HG03097 (cell line): ENCODE measurements around the gene CCDC47.

ENCODE experiments used
- ATAC-seq: cut with Tn5 transposase; IDR thresholded peaks from one replicate; pipeline ENCODE4 v1.9.1; 2021; ENCODE audit not compliant: unreplicated experiment, low FRiP score

CCDC47 gene

DNA sequence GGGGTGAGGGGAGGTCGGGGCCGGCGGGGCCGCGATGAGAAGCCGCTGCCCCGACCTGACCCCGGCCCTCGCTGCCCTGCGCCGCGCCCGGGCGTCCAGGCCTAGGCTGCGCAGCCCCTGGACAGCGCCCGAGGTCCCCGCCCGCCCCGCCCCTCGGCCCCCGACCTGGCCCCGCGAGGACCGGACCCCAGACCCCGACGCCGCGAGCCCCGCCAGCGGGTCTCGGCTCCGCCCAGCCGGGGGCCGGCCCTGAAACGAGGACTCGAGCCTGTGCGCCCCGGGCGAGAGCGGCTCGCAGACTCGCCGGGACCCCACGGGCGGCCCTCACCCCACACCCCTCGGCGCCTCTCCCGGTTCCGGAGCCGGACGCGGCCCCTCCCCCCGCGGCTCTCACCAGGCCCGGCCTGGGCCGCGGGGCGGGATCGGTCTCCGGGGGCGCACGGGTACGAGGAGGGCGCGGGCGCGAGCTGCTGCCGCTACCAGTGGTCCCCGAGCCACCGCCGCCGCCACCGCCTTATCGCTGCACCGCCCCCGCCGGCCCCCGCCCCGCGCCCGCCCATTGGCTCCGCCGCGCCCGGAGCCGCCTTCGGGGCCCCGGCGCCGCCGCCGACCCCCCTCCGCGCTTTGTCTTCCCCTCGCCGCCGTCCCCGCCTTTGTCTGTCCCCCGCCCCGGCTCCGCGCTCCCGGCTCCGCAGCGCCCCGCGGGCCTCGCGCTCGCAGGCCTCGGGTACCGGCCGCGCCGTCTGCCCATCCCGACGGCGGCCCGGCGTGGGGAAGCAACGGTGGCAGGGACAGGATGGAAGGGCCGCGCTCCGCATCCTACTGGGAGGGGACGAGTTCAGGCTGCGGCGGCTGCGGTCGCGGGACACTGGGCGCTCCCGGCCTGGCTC, 73.5 kb downstream of the CCDC47 start, which contains the start of gene LIMD2:
Gene LIMD2, minus strand, starts transcription at position 488 of the 890 bp plus-strand sequence. CDS start 827 bp downstream, outside the sequence.
- peak; percentile 18 for ATAC-seq

DNA sequence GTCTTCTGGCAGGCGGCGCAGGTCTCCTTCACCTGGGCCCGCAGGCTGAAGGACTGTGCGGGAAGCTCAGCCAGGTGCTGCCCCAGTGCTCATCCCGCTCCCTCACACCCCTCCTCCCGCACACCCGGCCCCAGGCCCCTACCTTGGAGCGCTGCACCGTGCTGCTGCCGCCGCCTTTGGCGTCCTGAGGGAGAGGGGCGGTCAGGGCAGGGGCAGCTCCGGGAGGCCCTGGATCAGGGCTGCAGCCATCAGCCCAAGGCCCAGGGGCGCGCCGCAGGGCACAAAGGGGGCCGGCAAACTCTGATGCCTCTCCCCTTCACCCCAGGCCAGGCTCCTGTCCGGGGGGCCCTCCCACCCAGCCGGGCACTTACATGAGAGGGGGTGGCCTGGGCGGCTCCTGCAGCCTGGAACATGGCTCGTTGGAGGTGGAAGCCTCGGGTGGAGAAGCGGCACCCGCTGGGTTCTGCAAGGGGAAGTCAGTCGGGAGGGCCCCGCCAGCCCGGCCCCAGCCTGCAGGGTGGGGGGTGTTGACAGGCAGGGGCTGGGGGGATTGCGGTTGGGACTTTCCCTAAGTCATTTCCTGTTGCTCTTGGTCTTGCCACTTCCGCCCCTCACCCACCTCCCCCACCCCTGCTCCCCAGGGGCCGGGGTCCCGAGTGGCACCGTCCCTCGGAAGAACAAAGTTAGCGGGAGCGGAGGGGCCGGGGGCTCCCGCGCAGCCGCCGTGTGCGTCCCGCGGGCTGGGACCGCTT, 74.3 kb downstream of the CCDC47 start:
- ATAC-seq: peak; percentile 24

DNA sequence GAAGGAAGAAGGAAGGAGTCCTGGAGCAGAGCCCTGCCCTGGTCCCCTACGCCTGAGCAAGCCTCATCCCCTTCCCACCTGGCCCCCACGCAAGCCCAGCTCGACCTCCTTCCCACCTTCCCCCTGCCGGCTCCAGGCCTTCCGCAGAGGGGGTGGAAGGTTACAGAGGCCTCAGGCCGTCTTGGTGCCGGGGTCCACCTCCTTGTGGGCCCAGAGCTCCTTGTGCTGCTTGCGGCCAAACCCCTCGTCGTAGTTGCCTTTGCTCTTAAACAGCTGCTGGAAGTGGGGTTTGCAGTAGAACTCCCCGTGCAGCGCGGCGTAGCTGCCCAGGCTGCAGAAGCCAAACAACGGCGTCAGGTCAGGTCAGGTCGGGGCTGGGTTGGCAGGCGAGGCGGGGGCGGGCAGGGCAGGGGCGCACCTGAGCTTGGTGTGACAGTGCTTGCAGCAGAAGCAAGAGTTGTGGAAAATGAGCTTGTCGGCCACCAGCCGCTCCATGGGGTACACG, 75.0 kb downstream of the CCDC47 start:
- no peak for ATAC-seq

DNA sequence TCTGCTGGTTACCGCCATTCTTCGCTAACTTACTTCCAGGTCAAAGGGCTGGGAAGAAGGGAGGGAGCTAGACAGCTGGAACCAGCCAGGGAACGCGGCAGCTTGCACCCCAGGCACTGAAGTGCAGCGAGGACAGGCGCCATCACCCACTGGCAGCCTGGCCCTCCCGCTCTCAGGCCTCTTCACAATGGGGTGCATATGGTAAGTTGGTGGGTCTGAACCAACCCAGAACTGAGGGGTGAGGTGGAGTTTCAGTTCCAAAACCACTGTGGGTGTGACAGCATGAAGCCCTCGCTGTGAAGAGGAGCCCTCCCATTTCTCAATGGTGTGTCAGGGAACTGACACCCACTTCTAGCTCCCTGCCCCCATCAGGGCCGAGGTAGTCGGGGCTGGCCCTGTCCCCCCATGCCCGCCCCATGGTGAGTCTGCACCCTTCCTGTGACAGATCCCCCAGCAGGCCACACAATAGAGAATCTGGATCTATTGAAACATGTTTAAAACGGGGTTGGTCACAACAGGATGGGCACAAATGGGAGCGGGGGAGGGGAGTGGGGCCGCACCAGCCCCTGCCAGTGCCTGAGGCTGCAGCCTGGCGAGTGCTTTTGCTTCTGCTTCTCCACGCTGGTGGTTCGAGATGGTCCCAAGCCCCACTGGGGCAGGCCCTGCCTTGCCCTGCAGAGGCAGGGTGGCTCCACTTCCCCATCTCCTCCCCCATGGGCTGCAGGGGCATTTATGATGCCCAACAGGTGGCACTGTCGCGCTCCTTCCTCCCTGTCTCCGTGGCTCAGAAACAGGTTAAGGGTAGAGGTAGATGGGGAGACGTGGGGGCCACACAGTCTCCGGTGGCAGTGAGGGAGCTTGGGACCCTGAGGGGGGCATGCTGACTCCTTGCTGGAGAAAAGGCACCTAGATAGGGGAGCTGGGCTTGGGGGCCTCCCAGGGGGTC, 75.8 kb downstream of the CCDC47 start:
- ATAC-seq: no peak

DNA sequence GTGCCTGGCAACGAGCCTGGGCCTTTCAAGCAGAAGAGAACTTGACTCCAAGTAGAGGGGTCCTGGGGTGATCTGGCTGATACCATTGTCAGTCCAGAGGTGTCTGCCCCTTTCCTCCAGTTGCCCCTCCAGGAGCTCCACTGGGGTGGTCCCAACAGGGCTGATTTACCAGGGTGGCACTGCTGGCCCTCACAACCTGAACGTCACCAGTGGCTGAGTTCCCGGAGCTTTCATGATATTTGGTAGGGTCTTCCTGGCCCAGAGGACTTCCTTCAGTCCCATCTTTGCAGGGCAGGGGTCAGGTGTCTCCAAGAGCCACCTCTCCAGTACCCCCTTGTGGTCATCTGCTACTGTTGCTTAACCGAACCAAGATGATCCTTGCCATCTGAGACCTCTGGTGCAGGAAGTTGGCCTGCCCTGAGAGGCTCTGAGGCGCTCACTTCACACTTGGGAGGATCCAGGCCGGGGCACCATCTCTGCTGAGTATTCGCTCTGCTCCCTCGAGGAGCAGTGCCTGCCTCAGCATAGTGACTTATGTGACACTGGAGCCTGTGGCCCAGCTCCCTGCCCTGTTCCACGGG, 76.9 kb downstream of the CCDC47 start:
- no peak for ATAC-seq

DNA sequence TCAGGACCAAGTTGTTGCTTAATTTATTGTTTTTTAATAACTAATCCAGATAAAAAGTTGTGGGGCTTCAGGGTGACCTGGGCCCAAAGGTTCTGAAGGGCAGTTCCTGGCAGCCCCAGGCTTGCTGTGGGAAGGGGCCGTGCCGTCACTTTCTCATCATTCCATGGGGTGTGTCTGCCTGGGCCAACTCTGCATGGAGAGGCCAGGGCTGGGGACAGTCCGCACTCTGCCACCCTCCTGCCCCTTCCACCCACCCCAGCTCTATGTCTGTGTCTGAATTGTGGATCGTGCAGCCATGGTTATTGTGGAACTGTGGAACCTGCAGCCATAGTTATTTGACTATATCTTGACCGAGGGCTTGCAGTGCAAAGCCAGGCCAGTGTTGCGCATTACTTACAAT, 77.5 kb downstream of the CCDC47 start:
- ATAC-seq: no peak
